NT2/D1 (cell line): Measurements from ENCODE around the gene AMZ2.
"Not testable (repeated sequence)": the region's sequence is repeated elsewhere in the genome, so short reads cannot be mapped to it uniquely, and the experiment has no call there.

ENCODE experiments used
- DNase-seq: peaks from one replicate; pipeline ENCODE4 v3.0.0-alpha.2; 2011; ENCODE audit warnings: low read depth, low spot score
- H3K27me3 ChIP-seq: 2 replicates; pipeline ENCODE4 v1.6.0; 2011; ENCODE audit warnings: mild to moderate bottlenecking; ENCODE audit not compliant: insufficient read length, insufficient read depth
- H3K36me3 ChIP-seq: 2 replicates; pipeline ENCODE4 v1.6.1; 2011; ENCODE audit warnings: mild to moderate bottlenecking, low read length, mixed read lengths; ENCODE audit not compliant: insufficient read depth, insufficient read length
- H3K4me1 ChIP-seq: 2 replicates; pipeline ENCODE4 v1.5.1; 2011; ENCODE audit not compliant: insufficient read depth, insufficient read length
- H3K4me3 ChIP-seq: 2 replicates; pipeline ENCODE4 v1.5.1; 2011; ENCODE audit warnings: low read depth; ENCODE audit not compliant: insufficient read length
- H3K9ac ChIP-seq: 2 replicates; pipeline ENCODE4 v1.6.0; 2011; ENCODE audit warnings: low read depth; ENCODE audit not compliant: insufficient read length
- H3K9me3 ChIP-seq: 2 replicates; pipeline ENCODE4 v1.5.1; 2011; ENCODE audit warnings: mild to moderate bottlenecking, low read length; ENCODE audit not compliant: insufficient read depth
- SUZ12 ChIP-seq: IDR thresholded peaks from 2 replicates; pipeline ENCODE4 v1.6.1; 2011; ENCODE audit not compliant: insufficient read length, insufficient read depth; ENCODE audit errors: extremely low read depth
- YY1 ChIP-seq: IDR thresholded peaks from 2 replicates; pipeline ENCODE4 v1.6.1; 2011; ENCODE audit not compliant: insufficient read length, insufficient read depth
- ZNF274 ChIP-seq: IDR thresholded peaks from 2 replicates; pipeline ENCODE4 v1.6.1; 2011; ENCODE audit warnings: mild to moderate bottlenecking, low read depth, low read length

AMZ2 gene

GRCh38 chr17:68273722-68274121, 25.9 kb downstream of the AMZ2 start:
- Histone ChIP-seq H3K9me3 (0 out of 2 replicates have a peak, but pooled peaks cover 6% of the 10 kb centered on the region), H3K9ac (no peak overlapping the region), H3K36me3 (no peaks in the 10 kb centered on the region), H3K4me1 (no peaks in the 10 kb centered on the region), H3K27me3 (no peaks in the 10 kb centered on the region), H3K4me3 (no peak overlapping the region)
- no peak for DNase-seq
- TF ChIP-seq YY1, result no peak
- TF ChIP-seq ZNF274, result no peak
- TF ChIP-seq SUZ12, result no peak

- H3K4me1 ChIP-seq, H3K27me3 ChIP-seq, H3K9me3 ChIP-seq, H3K4me3 ChIP-seq, DNase-seq, H3K36me3 ChIP-seq, H3K9ac ChIP-seq: not testable (repeated sequence)
Observed at GRCh38 chr17:68276339-68276738, 28.5 kb downstream of the AMZ2 start.

- Histone ChIP-seq H3K9ac (no peak overlapping the region), H3K4me3 (no peak overlapping the region), H3K36me3 (no peaks in the 10 kb centered on the region), H3K4me1 (no peaks in the 10 kb centered on the region), H3K9me3 (0 out of 2 replicates have a peak, but pooled peaks cover 6% of the 10 kb centered on the region), H3K27me3 (no peaks in the 10 kb centered on the region)
- no peak for DNase-seq
- TF ChIP-seq YY1 (no peak), ZNF274 (no peak), SUZ12 (no peak)
Observed at GRCh38 chr17:68277807-68278206, 30.0 kb downstream of the AMZ2 start.

- not testable (repeated sequence) for H3K9ac ChIP-seq, H3K27me3 ChIP-seq, H3K4me1 ChIP-seq, H3K9me3 ChIP-seq, H3K36me3 ChIP-seq, DNase-seq, H3K4me3 ChIP-seq
Observed at GRCh38 chr17:68281965-68282364, 34.1 kb downstream of the AMZ2 start.

GRCh38 chr17:68288375-68288774, 40.5 kb downstream of the AMZ2 start:
- H3K9ac ChIP-seq, result no peak overlapping the region
- TF ChIP-seq SUZ12 (no peak), YY1 (no peak), ZNF274 (no peak)
- H3K27me3 ChIP-seq, result peaks cover 27% of the 10 kb centered on the region
- H3K9me3 ChIP-seq, result no peaks in the 10 kb centered on the region
- H3K4me1 ChIP-seq, result peaks cover 3% of the 10 kb centered on the region
- DNase-seq, result no peak
- H3K4me3 ChIP-seq, result no peak overlapping the region
- no peaks in the 10 kb centered on the region for H3K36me3 ChIP-seq

GRCh38 chr17:68288804-68289203, 41.0 kb downstream of the AMZ2 start:
- Histone ChIP-seq H3K9ac (no peak overlapping the region), H3K9me3 (no peaks in the 10 kb centered on the region), H3K4me3 (no peak overlapping the region), H3K27me3 (peaks cover 27% of the 10 kb centered on the region), H3K36me3 (no peaks in the 10 kb centered on the region), H3K4me1 (peaks cover 7% of the 10 kb centered on the region)
- DNase-seq, result no peak
- TF ChIP-seq SUZ12 (no peak), ZNF274 (no peak)

- H3K36me3 ChIP-seq, result no peaks in the 10 kb centered on the region
- H3K9ac ChIP-seq, result peak overlapping the region; percentile 42
- DNase-seq, result no peak
- peaks cover 27% of the 10 kb centered on the region for H3K27me3 ChIP-seq
- no peak overlapping the region for H3K4me3 ChIP-seq
- peaks cover 9% of the 10 kb centered on the region for H3K4me1 ChIP-seq
- TF ChIP-seq ZNF274 (no peak), SUZ12 (no peak), YY1 (no peak)
- no peaks in the 10 kb centered on the region for H3K9me3 ChIP-seq
Observed at GRCh38 chr17:68289473-68289872, 41.6 kb downstream of the AMZ2 start.

- Histone ChIP-seq H3K9me3 (no peaks in the 10 kb centered on the region), H3K27me3 (peaks cover 27% of the 10 kb centered on the region), H3K4me1 (peaks cover 14% of the 10 kb centered on the region), H3K9ac (no peak overlapping the region), H3K4me3 (peak overlapping the region; percentile 54), H3K36me3 (no peaks in the 10 kb centered on the region)
- TF ChIP-seq YY1 (no peak), SUZ12 (no peak), ZNF274 (no peak)
- DNase-seq, result no peak
Observed at GRCh38 chr17:68289936-68290267, 42.1 kb downstream of the AMZ2 start.
